HG03039 (cell line): ENCODE measurements around the gene SOX6.

Experiments used
- ATAC-seq: cut with Tn5 transposase; IDR thresholded peaks from one replicate; pipeline ENCODE4 v1.9.1; 2021; ENCODE audit warnings: mild to moderate bottlenecking, moderate library complexity; ENCODE audit not compliant: unreplicated experiment

The SOX6 gene

GRCh38 chr11:16279524-16279923, 76.8 kb downstream of the SOX6 start:
- ATAC-seq = no peak

GRCh38 chr11:16278979-16279378, 77.4 kb downstream of the SOX6 start:
- ATAC-seq = no peak

GRCh38 chr11:16278273-16278672, 78.1 kb downstream of the SOX6 start:
- no peak for ATAC-seq

- ATAC-seq = no peak
Observed at GRCh38 chr11:16276251-16276650, 80.1 kb downstream of the SOX6 start.

GRCh38 chr11:16271258-16271657, 85.1 kb downstream of the SOX6 start:
- ATAC-seq = no peak

- no peak for ATAC-seq
Observed at GRCh38 chr11:16266021-16266420, 90.3 kb downstream of the SOX6 start.

GRCh38 chr11:16265022-16265421, 91.3 kb downstream of the SOX6 start:
- no peak for ATAC-seq

GRCh38 chr11:16262645-16262955, 93.7 kb downstream of the SOX6 start:
- ATAC-seq = no peak

GRCh38 chr11:16261836-16262644, 94.3 kb downstream of the SOX6 start:
- ATAC-seq = no peak

GRCh38 chr11:16252373-16252772, 104.0 kb downstream of the SOX6 start:
- no peak for ATAC-seq

- no peak for ATAC-seq
Observed at GRCh38 chr11:16248248-16248647, 108.1 kb downstream of the SOX6 start.

- ATAC-seq = no peak
Observed at GRCh38 chr11:16242806-16243205, 113.5 kb downstream of the SOX6 start.

GRCh38 chr11:16240687-16241086, 115.7 kb downstream of the SOX6 start:
- ATAC-seq = no peak

GRCh38 chr11:16239141-16240105, 116.9 kb downstream of the SOX6 start:
- ATAC-seq = no peak

GRCh38 chr11:16226245-16226644, 130.1 kb downstream of the SOX6 start:
- ATAC-seq = no peak

GRCh38 chr11:16225623-16226022, 130.7 kb downstream of the SOX6 start:
- ATAC-seq = no peak

- no peak for ATAC-seq
Observed at GRCh38 chr11:16223558-16223957, 132.8 kb downstream of the SOX6 start.

GRCh38 chr11:16217631-16218030, 138.7 kb downstream of the SOX6 start:
- no peak for ATAC-seq

GRCh38 chr11:16216831-16217230, 139.5 kb downstream of the SOX6 start:
- ATAC-seq = no peak

- no peak for ATAC-seq
Observed at GRCh38 chr11:16215352-16215751, 141.0 kb downstream of the SOX6 start.

- ATAC-seq = no peak
Observed at GRCh38 chr11:16211407-16211806, 144.9 kb downstream of the SOX6 start.

GRCh38 chr11:16204261-16204660, 152.1 kb downstream of the SOX6 start:
- no peak for ATAC-seq
